Cardiac muscle cell (in vitro differentiated cells and primary cell): ENCODE measurements around the gene CELF2. TPM values are rescaled to one million over a fixed set of nuclear protein-coding genes. Genes with fewer than 3 reads are reported as not detected.

Source experiments
- DNase-seq, 2 donors: peaks; one replicate each; pipeline versions ENCODE4 v3.0.0 to v3.0.0-alpha.2; 2010 to 2017; ENCODE audit warnings: low read depth in 1 of 2, low spot score in 1 of 2
- H3K27ac ChIP-seq: fragments of 200-600 bp; sonication (generic); 2 replicates; pipeline ENCODE4 v1.5.1; 2016
- H3K27me3 ChIP-seq: fragments of 200-600 bp; sonication (generic); 2 replicates; pipeline ENCODE4 v1.6.0; 2016; ENCODE audit warnings: control low read depth
- H3K36me3 ChIP-seq: fragments of 200-600 bp; sonication (generic); 2 replicates; pipeline ENCODE4 v1.5.1; 2016; ENCODE audit warnings: control low read depth
- H3K4me1 ChIP-seq: fragments of 200-600 bp; sonication (generic); 2 replicates; pipeline ENCODE4 v1.8.1; 2017; ENCODE audit warnings: low read depth, mild to moderate bottlenecking, mixed run types
- H3K4me3 ChIP-seq: fragments of 200-600 bp; sonication (generic); 2 replicates; pipeline ENCODE4 v1.5.1; 2016; ENCODE audit warnings: mild to moderate bottlenecking
- H3K9me3 ChIP-seq: fragments of 200-600 bp; sonication (generic); 2 replicates; pipeline ENCODE4 v1.5.1; 2017; ENCODE audit warnings: low read depth, mild to moderate bottlenecking, control low read depth
- polyA plus RNA-seq: library from polyadenylated mRNA; unstranded; fragments of >200 nt; fragmentation: Nextera tagmentation; extraction: Ambion mirVana; gene quantifications from 2 replicates; pipeline ENCODE4 v1.2.1, GENCODE V29; 2016
- total RNA-seq: library from RNA; depleted of rRNA; stranded (reverse); fragments of >200 nt; gene quantifications from 2 replicates; pipeline ENCODE4 v1.2.3, GENCODE V29; 2016
- TF ChIP-seq, protein P1 (sequence below): IDR thresholded peaks from 2 replicates; pipeline ENCODE4 v1.5.1; 2012; ENCODE audit warnings: low read depth, mild to moderate bottlenecking, low read length

The CELF2 gene
- total and polyA plus RNA-seq, 2 experiments from 2014 or later, result 66.9 to 82.7 TPM

GRCh38 chr10:11223081-11223480 is 205.4 kb downstream of the CELF2 start:
- DNase-seq, result no peak
- Histone ChIP-seq H3K4me3 (no peak overlapping the region), H3K4me1 (peaks cover 27% of the 10 kb centered on the region), H3K36me3 (peaks cover 2% of the 10 kb centered on the region), H3K27me3 (no peaks in the 10 kb centered on the region), H3K27ac (no peak overlapping the region), H3K9me3 (no peaks in the 10 kb centered on the region)
- TF ChIP-seq, protein P1, sequence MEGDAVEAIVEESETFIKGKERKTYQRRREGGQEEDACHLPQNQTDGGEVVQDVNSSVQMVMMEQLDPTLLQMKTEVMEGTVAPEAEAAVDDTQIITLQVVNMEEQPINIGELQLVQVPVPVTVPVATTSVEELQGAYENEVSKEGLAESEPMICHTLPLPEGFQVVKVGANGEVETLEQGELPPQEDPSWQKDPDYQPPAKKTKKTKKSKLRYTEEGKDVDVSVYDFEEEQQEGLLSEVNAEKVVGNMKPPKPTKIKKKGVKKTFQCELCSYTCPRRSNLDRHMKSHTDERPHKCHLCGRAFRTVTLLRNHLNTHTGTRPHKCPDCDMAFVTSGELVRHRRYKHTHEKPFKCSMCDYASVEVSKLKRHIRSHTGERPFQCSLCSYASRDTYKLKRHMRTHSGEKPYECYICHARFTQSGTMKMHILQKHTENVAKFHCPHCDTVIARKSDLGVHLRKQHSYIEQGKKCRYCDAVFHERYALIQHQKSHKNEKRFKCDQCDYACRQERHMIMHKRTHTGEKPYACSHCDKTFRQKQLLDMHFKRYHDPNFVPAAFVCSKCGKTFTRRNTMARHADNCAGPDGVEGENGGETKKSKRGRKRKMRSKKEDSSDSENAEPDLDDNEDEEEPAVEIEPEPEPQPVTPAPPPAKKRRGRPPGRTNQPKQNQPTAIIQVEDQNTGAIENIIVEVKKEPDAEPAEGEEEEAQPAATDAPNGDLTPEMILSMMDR, result no peak

DNA sequence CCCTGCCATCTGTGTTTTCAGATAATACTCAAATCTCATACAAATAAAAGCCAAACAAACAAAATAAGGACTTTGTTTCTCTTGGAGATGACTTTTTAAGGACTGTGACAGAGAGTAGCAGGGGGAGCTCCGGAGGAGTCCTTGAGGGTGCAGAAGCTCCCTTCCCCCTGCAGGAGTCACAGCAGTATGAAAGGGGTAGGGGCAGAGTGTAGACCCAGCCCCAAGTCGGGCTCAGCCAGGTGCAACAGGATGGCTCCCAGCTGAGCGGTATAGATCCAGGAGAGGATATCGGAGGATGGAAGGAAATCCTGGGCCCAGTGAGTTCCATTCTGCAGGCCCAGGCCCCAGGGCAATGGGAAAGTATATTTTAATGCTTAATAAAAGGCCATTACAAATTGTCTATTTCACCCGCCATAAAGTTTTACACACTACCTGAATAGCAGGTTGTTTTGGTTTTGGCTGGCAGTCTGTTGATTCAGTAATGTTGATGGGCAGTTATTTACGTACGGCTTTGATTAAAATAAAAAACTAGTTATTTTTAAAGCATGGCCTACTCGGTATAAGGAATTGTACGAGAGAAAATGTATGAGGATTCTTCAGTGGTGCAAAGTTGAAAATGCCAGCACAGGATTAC is 206.0 kb downstream of the CELF2 start:
- no peak for DNase-seq
- H3K36me3 ChIP-seq, result no peaks in the 10 kb centered on the region
- peaks cover 27% of the 10 kb centered on the region for H3K4me1 ChIP-seq
- peak overlapping the region; percentile 87 for H3K27ac ChIP-seq
- no peaks in the 10 kb centered on the region for H3K27me3 ChIP-seq
- TF ChIP-seq, protein P1, result no peak
- H3K4me3 ChIP-seq, result no peak overlapping the region
- no peaks in the 10 kb centered on the region for H3K9me3 ChIP-seq

- Histone ChIP-seq H3K27me3 (no peaks in the 10 kb centered on the region), H3K36me3 (no peaks in the 10 kb centered on the region), H3K4me1 (peaks cover 26% of the 10 kb centered on the region), H3K27ac (peak overlapping the region; percentile 87), H3K9me3 (no peaks in the 10 kb centered on the region), H3K4me3 (no peak overlapping the region)
- TF ChIP-seq, protein P1, result no peak
- DNase-seq, result no peak
Observed at GRCh38 chr10:11224321-11224720, 206.6 kb downstream of the CELF2 start.

DNA sequence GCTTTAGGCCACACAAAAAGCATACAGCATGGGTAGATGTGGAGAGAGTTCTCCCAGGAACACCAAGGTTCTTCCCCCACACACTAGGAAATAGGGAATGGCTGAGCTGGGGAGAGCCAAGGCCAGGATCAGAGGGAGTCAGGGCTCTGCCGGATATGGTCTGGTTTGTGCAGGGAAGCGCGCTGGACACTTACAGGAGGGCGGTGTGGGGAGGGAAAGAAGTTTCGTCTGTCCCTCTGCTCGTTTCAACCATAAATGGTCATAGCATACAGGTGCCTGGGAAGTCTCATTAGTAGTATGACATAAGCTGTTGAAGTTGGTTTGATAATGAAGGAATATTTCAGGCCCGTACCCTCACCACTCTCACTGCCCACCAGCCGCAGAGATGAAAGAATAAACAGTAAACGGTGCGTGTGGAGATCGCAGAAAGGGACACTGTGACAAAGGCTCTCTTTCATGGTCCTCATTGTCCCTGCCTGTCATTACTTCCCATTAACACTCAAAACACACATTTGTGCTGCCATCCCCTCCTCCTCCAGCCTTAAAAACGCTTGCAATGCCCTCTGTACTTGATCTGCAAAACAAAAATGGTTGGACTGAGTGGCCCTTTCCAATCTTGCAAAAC is 207.2 kb downstream of the CELF2 start:
- TF ChIP-seq, protein P1, result no peak
- Histone ChIP-seq H3K4me3 (no peak overlapping the region), H3K9me3 (no peaks in the 10 kb centered on the region), H3K27me3 (no peaks in the 10 kb centered on the region), H3K27ac (peak overlapping the region; percentile 87), H3K36me3 (no peaks in the 10 kb centered on the region), H3K4me1 (peaks cover 23% of the 10 kb centered on the region)
- DNase-seq, result peak in 1 of 2 donors; percentile 70

GRCh38 chr10:11225935-11226334 is 208.3 kb downstream of the CELF2 start:
- no peaks in the 10 kb centered on the region for H3K36me3 ChIP-seq

More at GRCh38 chr10:11225935-11226334, 208.3 kb downstream of the CELF2 start:
- H3K4me3 ChIP-seq, result no peak overlapping the region
- no peak for DNase-seq
- H3K4me1 ChIP-seq, result peaks cover 29% of the 10 kb centered on the region
- H3K27ac ChIP-seq, result peak overlapping the region; percentile 87
- TF ChIP-seq, protein P1, result no peak
- H3K9me3 ChIP-seq, result no peaks in the 10 kb centered on the region
- no peaks in the 10 kb centered on the region for H3K27me3 ChIP-seq
